Osteocyte (in vitro differentiated cells): ENCODE data around the gene LRRTM2. TPM values are rescaled to one million over a fixed set of nuclear protein-coding genes. Genes with fewer than 3 reads are reported as not detected.

Experiments used
- DNase-seq: peaks from one replicate; pipeline ENCODE4 v3.0.0; 2021; ENCODE audit warnings: mixed read lengths; ENCODE audit not compliant: unreplicated experiment; ENCODE audit errors: extremely low spot score
- H3K27ac Mint-ChIP-seq: one replicate; pipeline ENCODE4 v1.8.0; 2021; ENCODE audit warnings: mild to moderate bottlenecking, mixed read lengths; ENCODE audit not compliant: unreplicated experiment
- H3K27me3 Mint-ChIP-seq: one replicate; pipeline ENCODE4 v1.8.0; 2021; ENCODE audit warnings: mixed read lengths; ENCODE audit not compliant: unreplicated experiment
- H3K36me3 Mint-ChIP-seq: one replicate; pipeline ENCODE4 v1.8.0; 2021; ENCODE audit warnings: mixed read lengths; ENCODE audit not compliant: unreplicated experiment
- H3K4me1 Mint-ChIP-seq: one replicate; pipeline ENCODE4 v1.8.0; 2021; ENCODE audit warnings: mixed read lengths; ENCODE audit not compliant: unreplicated experiment
- H3K4me3 Mint-ChIP-seq: one replicate; pipeline ENCODE4 v1.8.0; 2021; ENCODE audit warnings: mild to moderate bottlenecking, moderate library complexity, mixed read lengths; ENCODE audit not compliant: unreplicated experiment
- H3K9me3 Mint-ChIP-seq: one replicate; pipeline ENCODE4 v1.8.0; 2021; ENCODE audit warnings: mixed read lengths; ENCODE audit not compliant: unreplicated experiment
- CTCF ChIP-seq: fragments of 200-600 bp; sonication (generic); IDR thresholded peaks from 2 replicates; pipeline ENCODE4 v1.5.0; 2021; ENCODE audit warnings: antibody characterized with exemption, mild to moderate bottlenecking, moderate library complexity
- total RNA-seq: library from RNA; stranded (reverse); gene quantifications from 2 replicates; pipeline ENCODE4 v1.2.1, GENCODE V29; 2021

LRRTM2 gene
- total RNA-seq, 1 donor from 2014 or later: not detected

- peaks cover 53% of the 10 kb centered on the region for H3K36me3 Mint-ChIP-seq
- H3K27me3 Mint-ChIP-seq: no peaks in the 10 kb centered on the region
- H3K4me1 Mint-ChIP-seq: peaks cover 5% of the 10 kb centered on the region
- no peak overlapping the region for H3K4me3 Mint-ChIP-seq
- H3K9me3 Mint-ChIP-seq: no peaks in the 10 kb centered on the region
- H3K27ac Mint-ChIP-seq: no peak overlapping the region
- TF ChIP-seq CTCF: no peak
- no peak for DNase-seq
Measured at GRCh38 chr5:138909734-138910133, 34.6 kb upstream of the LRRTM2 start.

- Mint-ChIP-seq H3K27ac (no peak overlapping the region), H3K36me3 (peaks cover 68% of the 10 kb centered on the region), H3K4me3 (no peak overlapping the region), H3K27me3 (no peaks in the 10 kb centered on the region), H3K9me3 (no peaks in the 10 kb centered on the region), H3K4me1 (peaks cover 33% of the 10 kb centered on the region)
- no peak for DNase-seq
- no peak for TF ChIP-seq CTCF
Measured at GRCh38 chr5:138905541-138905940, 30.4 kb upstream of the LRRTM2 start.

- no peaks in the 10 kb centered on the region for H3K27me3 Mint-ChIP-seq
- peaks cover 61% of the 10 kb centered on the region for H3K36me3 Mint-ChIP-seq
- no peak for DNase-seq
- H3K27ac Mint-ChIP-seq: peak overlapping the region; percentile 40
- peaks cover 46% of the 10 kb centered on the region for H3K4me1 Mint-ChIP-seq
- peaks cover 7% of the 10 kb centered on the region for H3K9me3 Mint-ChIP-seq
- H3K4me3 Mint-ChIP-seq: no peak overlapping the region
- TF ChIP-seq CTCF: no peak
Measured at GRCh38 chr5:138903130-138903775, 28.1 kb upstream of the LRRTM2 start.

- H3K4me1 Mint-ChIP-seq: peaks cover 56% of the 10 kb centered on the region
- no peak for DNase-seq
- no peak for TF ChIP-seq CTCF
- no peak overlapping the region for H3K4me3 Mint-ChIP-seq
- no peaks in the 10 kb centered on the region for H3K27me3 Mint-ChIP-seq
- H3K27ac Mint-ChIP-seq: peak overlapping the region; percentile 82
- peaks cover 55% of the 10 kb centered on the region for H3K36me3 Mint-ChIP-seq
- H3K9me3 Mint-ChIP-seq: peaks cover 7% of the 10 kb centered on the region
Measured at GRCh38 chr5:138901716-138902115, 26.6 kb upstream of the LRRTM2 start.

- peaks cover 49% of the 10 kb centered on the region for H3K36me3 Mint-ChIP-seq
- H3K4me3 Mint-ChIP-seq: no peak overlapping the region
- no peak for TF ChIP-seq CTCF
- peak overlapping the region; percentile 82 for H3K27ac Mint-ChIP-seq
- H3K9me3 Mint-ChIP-seq: peaks cover 7% of the 10 kb centered on the region
- H3K4me1 Mint-ChIP-seq: peaks cover 53% of the 10 kb centered on the region
- H3K27me3 Mint-ChIP-seq: no peaks in the 10 kb centered on the region
- no peak for DNase-seq
Measured at GRCh38 chr5:138900281-138900965, 25.3 kb upstream of the LRRTM2 start.
